Suprapubic skin (tissue), 4 donors: ENCODE data around the gene UPF3A. TPM values are rescaled to one million over a fixed set of nuclear protein-coding genes. Genes with fewer than 3 reads are reported as not detected.

ENCODE experiments used
- DNase-seq, 2 donors: peaks; one replicate each; pipeline ENCODE4 v3.0.0-alpha.2; 2019; ENCODE audit warnings: low spot score in 2 of 2
- H3K27ac ChIP-seq: fragments of 200-600 bp; sonication (generic); one replicate; pipeline ENCODE4 v1.5.1; 2019
- H3K27me3 ChIP-seq: fragments of 200-600 bp; sonication (generic); one replicate; pipeline ENCODE4 v1.5.1; 2019
- H3K36me3 ChIP-seq: fragments of 200-600 bp; sonication (generic); one replicate; pipeline ENCODE4 v1.5.1; 2019
- H3K4me1 ChIP-seq: fragments of 200-600 bp; sonication (generic); one replicate; pipeline ENCODE4 v1.5.1; 2019
- H3K4me3 ChIP-seq: fragments of 200-600 bp; sonication (generic); one replicate; pipeline ENCODE4 v1.5.1; 2019; ENCODE audit warnings: mild to moderate bottlenecking
- H3K9me3 ChIP-seq: fragments of 200-600 bp; sonication (generic); one replicate; pipeline ENCODE4 v1.5.1; 2019
- CTCF ChIP-seq, 2 donors: fragments of 200-600 bp in 1 of 2; fragments of 450-650 bp in 1 of 2; sonication (generic) in 1 of 2; IDR thresholded peaks; one replicate each; pipeline ENCODE4 v1.5.1; 2016 to 2019; ENCODE audit warnings: antibody characterized with exemption in 2 of 2, mild to moderate bottlenecking in 1 of 2, moderate library complexity in 1 of 2
- EP300 ChIP-seq: sonication (generic); formaldehyde crosslinking; IDR thresholded peaks from one replicate; pipeline ENCODE4 v1.6.1; 2017; ENCODE audit warnings: antibody characterized with exemption
- POLR2A ChIP-seq, 2 donors: fragments of 450-650 bp; IDR thresholded peaks; one replicate each; pipeline ENCODE4 v1.6.1; 2017; ENCODE audit warnings: antibody characterized with exemption in 2 of 2, mild to moderate bottlenecking in 2 of 2, moderate library complexity in 2 of 2
- POLR2AphosphoS5 ChIP-seq, 3 donors: sonication (generic); formaldehyde crosslinking; IDR thresholded peaks; one replicate each; pipeline ENCODE4 v1.6.1; 2017; ENCODE audit warnings: antibody characterized with exemption in 3 of 3
- WGBS: methylation state at CpG from one replicate; pipeline ENCODE4 v1.1.5; 2018; 5-methylcytosine and 5-hydroxymethylcytosine counted together
- total RNA-seq, 4 donors: library from RNA; depleted of rRNA; stranded (reverse); fragments of >200 nt; gene quantifications; one replicate each; pipeline ENCODE4 v1.1.0, GENCODE V29; 2016

Gene UPF3A
- total RNA-seq, 4 donors from 2014 or later = 17.6 to 57.3 (median 30.8) TPM

GRCh38 chr13:114256547-114256946 lies 24.9 kb upstream of the UPF3A start:
- Histone ChIP-seq H3K36me3 (peaks cover 92% of the 10 kb centered on the region), H3K4me3 (no peak overlapping the region), H3K27me3 (no peaks in the 10 kb centered on the region), H3K9me3 (no peaks in the 10 kb centered on the region), H3K27ac (no peak overlapping the region), H3K4me1 (no peaks in the 10 kb centered on the region)
- TF ChIP-seq CTCF (IDR thresholded peaks at IDR 0.05) (no peak), POLR2A (IDR thresholded peaks at IDR 0.05) (no peak), EP300 (no peak), POLR2AphosphoS5 (IDR thresholded peaks at IDR 0.05) (no peak)
- WGBS = 80% methylated on average over 1 of the region's 1 CpG
- no peak for DNase-seq

GRCh38 chr13:114257014-114257413 lies 24.4 kb upstream of the UPF3A start:
- Histone ChIP-seq H3K36me3 (peaks cover 90% of the 10 kb centered on the region), H3K27ac (no peak overlapping the region), H3K4me1 (no peaks in the 10 kb centered on the region), H3K4me3 (no peak overlapping the region), H3K9me3 (no peaks in the 10 kb centered on the region), H3K27me3 (no peaks in the 10 kb centered on the region)
- TF ChIP-seq POLR2A (IDR thresholded peaks at IDR 0.05) = no peak
- TF ChIP-seq EP300 = no peak
- TF ChIP-seq CTCF (IDR thresholded peaks at IDR 0.05) = no peak
- no peak for TF ChIP-seq POLR2AphosphoS5 (IDR thresholded peaks at IDR 0.05)
- 93% methylated on average over 4 of the region's 4 CpGs for WGBS
- DNase-seq = no peak

- 94% methylated on average over 8 of the region's 8 CpGs for WGBS
- no peak for DNase-seq
- H3K9me3 ChIP-seq = no peaks in the 10 kb centered on the region
- TF ChIP-seq EP300 (no peak), POLR2AphosphoS5 (IDR thresholded peaks at IDR 0.05) (no peak), POLR2A (IDR thresholded peaks at IDR 0.05) (no peak), CTCF (IDR thresholded peaks at IDR 0.05) (no peak)
- no peak overlapping the region for H3K4me3 ChIP-seq
- no peaks in the 10 kb centered on the region for H3K4me1 ChIP-seq
- H3K27ac ChIP-seq = no peak overlapping the region
- H3K36me3 ChIP-seq = peaks cover 91% of the 10 kb centered on the region
- no peaks in the 10 kb centered on the region for H3K27me3 ChIP-seq
Measured at GRCh38 chr13:114258589-114258988, 22.8 kb upstream of the UPF3A start.

GRCh38 chr13:114259374-114259773 lies 22.0 kb upstream of the UPF3A start:
- no peaks in the 10 kb centered on the region for H3K4me1 ChIP-seq
- H3K4me3 ChIP-seq = no peak overlapping the region
- peaks cover 93% of the 10 kb centered on the region for H3K36me3 ChIP-seq
- no peak for TF ChIP-seq EP300
- no peak for TF ChIP-seq POLR2A (IDR thresholded peaks at IDR 0.05)
- TF ChIP-seq POLR2AphosphoS5 (IDR thresholded peaks at IDR 0.05) = no peak
- no peak for TF ChIP-seq CTCF (IDR thresholded peaks at IDR 0.05)
- no peaks in the 10 kb centered on the region for H3K27me3 ChIP-seq
- DNase-seq = no peak
- 93% methylated on average over 7 of the region's 7 CpGs for WGBS
- no peaks in the 10 kb centered on the region for H3K9me3 ChIP-seq
- H3K27ac ChIP-seq = no peak overlapping the region

GRCh38 chr13:114259974-114260373 lies 21.4 kb upstream of the UPF3A start:
- 87% methylated on average over 4 of the region's 4 CpGs for WGBS
- Histone ChIP-seq H3K4me3 (no peak overlapping the region), H3K27me3 (no peaks in the 10 kb centered on the region), H3K9me3 (no peaks in the 10 kb centered on the region), H3K4me1 (no peaks in the 10 kb centered on the region), H3K27ac (no peak overlapping the region), H3K36me3 (peaks cover 93% of the 10 kb centered on the region)
- no peak for TF ChIP-seq POLR2AphosphoS5 (IDR thresholded peaks at IDR 0.05)
- no peak for TF ChIP-seq POLR2A (IDR thresholded peaks at IDR 0.05)
- TF ChIP-seq EP300 = no peak
- no peak for TF ChIP-seq CTCF (IDR thresholded peaks at IDR 0.05)
- no peak for DNase-seq
